Tibial nerve (tissue), 4 donors: ENCODE results near the gene CHAMP1. TPM values are rescaled to one million over a fixed set of nuclear protein-coding genes. Genes with fewer than 3 reads are reported as not detected.
A peak's percentile ranks its signal among the peaks of the same experiment; 100 is the strongest.
"Not testable (repeated sequence)": the region's sequence is repeated elsewhere in the genome, so short reads cannot be mapped to it uniquely, and the experiment has no call there.

Source experiments
- DNase-seq, 2 donors: peaks; one replicate each; pipeline ENCODE4 v3.0.0-alpha.2; 2019; ENCODE audit warnings: low spot score in 2 of 2
- H3K27ac ChIP-seq, 4 donors: fragments of 200-600 bp; sonication (generic) in 3 of 4; one replicate each; pipeline ENCODE4 v1.5.1; 2017 to 2019; ENCODE audit warnings: mild to moderate bottlenecking in 1 of 4
- H3K27me3 ChIP-seq, 2 donors: fragments of 200-600 bp; sonication (generic) in 1 of 2; one replicate each; pipeline versions ENCODE4 v1.5.1 to v1.6.0; 2017 to 2019
- H3K36me3 ChIP-seq, 3 donors: fragments of 200-600 bp; sonication (generic); one replicate each; pipeline ENCODE4 v1.5.1; 2018 to 2019
- H3K4me1 ChIP-seq, 4 donors: fragments of 200-600 bp; sonication (generic) in 3 of 4; one replicate each; pipeline ENCODE4 v1.5.1; 2017 to 2019
- H3K4me3 ChIP-seq, 4 donors: fragments of 200-600 bp; sonication (generic) in 3 of 4; one replicate each; pipeline ENCODE4 v1.5.1; 2017 to 2019; ENCODE audit warnings: mild to moderate bottlenecking in 1 of 4, moderate library complexity in 1 of 4
- H3K9me3 ChIP-seq, 4 donors: fragments of 200-600 bp; sonication (generic) in 3 of 4; one replicate each; pipeline ENCODE4 v1.5.1; 2017 to 2019
- WGBS, 2 donors: methylation state at CpG; one replicate each; pipeline ENCODE4 v1.1.5; 2018; 5-methylcytosine and 5-hydroxymethylcytosine counted together
- small RNA-seq: library from RNA; depleted of rRNA; stranded (forward); fragments of <200 nt; gene quantifications from one replicate; pipeline ENCODE3, GENCODE V24; 2016
- total RNA-seq, 4 donors: library from RNA; depleted of rRNA; stranded (reverse); fragments of >200 nt; gene quantifications; one replicate each; pipeline ENCODE4 v1.1.0, GENCODE V29; 2016
- TF ChIP-seq, protein P1 (sequence below), 5 experiments: fragments of 200-600 bp in 3 of 5; fragments of 450-650 bp in 2 of 5; sonication (generic) in 3 of 5; IDR thresholded peaks; one replicate each; pipeline ENCODE4 v1.5.1; 2016 to 2019; ENCODE audit warnings: antibody characterized with exemption in 5 of 5, mild to moderate bottlenecking in 3 of 5, moderate library complexity in 2 of 5

CHAMP1 gene
- total RNA-seq, 4 donors from 2014 or later, result 19.6 to 42.3 (median 31.4) TPM

DNA sequence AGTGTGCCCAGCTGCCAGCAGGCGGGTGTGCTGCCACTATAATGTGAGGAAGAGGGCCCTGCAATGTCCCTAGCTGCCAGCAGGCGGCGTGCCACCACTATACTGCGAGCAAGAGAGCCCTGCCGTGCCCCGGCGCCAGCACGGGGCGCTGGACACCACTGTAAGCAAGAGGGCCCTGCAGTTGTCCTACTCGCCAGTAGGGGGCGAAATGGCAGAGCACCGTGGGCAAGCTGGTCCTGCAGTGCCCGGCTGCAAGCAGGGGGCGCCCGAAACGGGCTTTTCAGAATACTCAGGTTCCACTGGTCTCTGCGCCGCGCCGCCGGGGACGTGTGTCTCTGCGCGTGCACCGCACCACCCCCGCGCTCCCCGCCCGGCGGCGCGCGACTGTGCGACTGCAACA lies 38.5 kb downstream of the CHAMP1 start:
- not testable (repeated sequence) for H3K27ac ChIP-seq
- 72 to 83% methylated on average over 21 to 31 of the region's 34 CpGs for WGBS, 2 donors

DNA sequence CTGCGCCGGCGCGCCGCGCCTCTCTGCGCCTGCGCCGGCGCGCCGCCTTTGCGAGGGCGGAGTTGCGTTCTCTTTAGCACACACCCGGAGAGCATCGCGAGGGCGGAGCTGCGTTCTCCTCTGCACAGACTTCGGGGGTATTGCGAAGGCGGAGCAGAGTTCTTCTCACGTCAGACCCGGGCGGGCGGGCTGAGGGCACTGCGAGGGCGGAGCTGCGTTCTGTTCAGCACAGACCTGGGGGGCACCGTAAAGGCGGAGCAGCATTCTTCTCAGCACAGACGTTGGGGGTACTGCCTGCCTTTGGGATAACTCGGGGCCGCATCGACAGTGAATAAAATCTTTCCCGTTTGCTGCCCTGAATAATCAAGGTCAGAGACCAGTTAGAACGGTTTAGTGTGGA lies 39.1 kb downstream of the CHAMP1 start:
- H3K27ac ChIP-seq, H3K4me1 ChIP-seq, H3K9me3 ChIP-seq, DNase-seq, H3K36me3 ChIP-seq, H3K4me3 ChIP-seq, H3K27me3 ChIP-seq: not testable (repeated sequence)
- 79 to 84% methylated on average over 37 to 38 of the region's 38 CpGs for WGBS, 2 donors

More for the DNA sequence above, 38.5 kb downstream of the CHAMP1 start:
- not testable (repeated sequence) for H3K36me3 ChIP-seq, H3K27me3 ChIP-seq, DNase-seq, H3K4me3 ChIP-seq, H3K9me3 ChIP-seq, H3K4me1 ChIP-seq
- TF ChIP-seq, protein P1, sequence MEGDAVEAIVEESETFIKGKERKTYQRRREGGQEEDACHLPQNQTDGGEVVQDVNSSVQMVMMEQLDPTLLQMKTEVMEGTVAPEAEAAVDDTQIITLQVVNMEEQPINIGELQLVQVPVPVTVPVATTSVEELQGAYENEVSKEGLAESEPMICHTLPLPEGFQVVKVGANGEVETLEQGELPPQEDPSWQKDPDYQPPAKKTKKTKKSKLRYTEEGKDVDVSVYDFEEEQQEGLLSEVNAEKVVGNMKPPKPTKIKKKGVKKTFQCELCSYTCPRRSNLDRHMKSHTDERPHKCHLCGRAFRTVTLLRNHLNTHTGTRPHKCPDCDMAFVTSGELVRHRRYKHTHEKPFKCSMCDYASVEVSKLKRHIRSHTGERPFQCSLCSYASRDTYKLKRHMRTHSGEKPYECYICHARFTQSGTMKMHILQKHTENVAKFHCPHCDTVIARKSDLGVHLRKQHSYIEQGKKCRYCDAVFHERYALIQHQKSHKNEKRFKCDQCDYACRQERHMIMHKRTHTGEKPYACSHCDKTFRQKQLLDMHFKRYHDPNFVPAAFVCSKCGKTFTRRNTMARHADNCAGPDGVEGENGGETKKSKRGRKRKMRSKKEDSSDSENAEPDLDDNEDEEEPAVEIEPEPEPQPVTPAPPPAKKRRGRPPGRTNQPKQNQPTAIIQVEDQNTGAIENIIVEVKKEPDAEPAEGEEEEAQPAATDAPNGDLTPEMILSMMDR (IDR thresholded peaks at IDR 0.05), result peak in 3 of 5 experiments; percentile 10 to 42 (median 39)

Small RNA genes lying within 50 kb of the gene (small RNA-seq; reads per million reads assigned to genes)
- gene MIR4502, result not detected

Other genes with a start within 250 kb of the CHAMP1 start
- 10 to 100 TPM; 36.2 to 63.3 (median 46.3) TPM for gene RASA3, start 181.9 kb upstream of the CHAMP1 start, total RNA-seq
- gene CFAP97D2, start 135.2 kb upstream of the CHAMP1 start, total RNA-seq, result not detected
- gene CDC16, start 79.6 kb upstream of the CHAMP1 start, total RNA-seq, result 10 to 100 TPM; 43.9 to 87.0 (median 70.2) TPM
- gene UPF3A, start 32.9 kb upstream of the CHAMP1 start, total RNA-seq, result 10 to 100 TPM; 62.7 to 89.2 (median 80.2) TPM